Endometrium (tissue), 2 donors: ENCODE results near the gene CNOT6.
"Not testable (repeated sequence)": the region's sequence is repeated elsewhere in the genome, so short reads cannot be mapped to it uniquely, and the experiment has no call there.

Source experiments
- FAIRE-seq: peaks from 2 replicates; lab custom pipeline; 2012; peaks lifted over from hg19 to GRCh38; lab: Jason Lieb, UNC
- donor health status: control.
- donor health status: control.

Gene CNOT6

DNA sequence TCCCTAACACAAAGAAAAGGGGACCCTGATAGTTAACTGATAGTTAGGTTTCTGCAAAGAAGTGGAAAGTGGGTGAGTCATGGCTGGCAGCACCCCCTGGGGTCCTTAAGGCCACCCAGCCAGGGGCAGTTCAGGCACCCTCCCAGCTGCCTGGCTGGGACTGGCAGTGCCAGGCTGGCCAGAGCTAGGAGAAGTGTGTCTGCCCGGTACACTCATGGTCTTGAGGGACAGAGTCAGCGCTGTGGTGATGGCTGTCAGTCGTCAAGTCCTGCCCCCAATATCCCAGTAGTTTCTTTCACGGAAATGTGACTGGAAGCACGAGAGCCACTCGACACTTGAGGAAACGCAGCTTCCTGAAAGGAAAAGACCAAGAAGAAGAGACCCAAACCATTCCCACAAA, 22.3 kb upstream of the CNOT6 start:
- no peak for FAIRE-seq

DNA sequence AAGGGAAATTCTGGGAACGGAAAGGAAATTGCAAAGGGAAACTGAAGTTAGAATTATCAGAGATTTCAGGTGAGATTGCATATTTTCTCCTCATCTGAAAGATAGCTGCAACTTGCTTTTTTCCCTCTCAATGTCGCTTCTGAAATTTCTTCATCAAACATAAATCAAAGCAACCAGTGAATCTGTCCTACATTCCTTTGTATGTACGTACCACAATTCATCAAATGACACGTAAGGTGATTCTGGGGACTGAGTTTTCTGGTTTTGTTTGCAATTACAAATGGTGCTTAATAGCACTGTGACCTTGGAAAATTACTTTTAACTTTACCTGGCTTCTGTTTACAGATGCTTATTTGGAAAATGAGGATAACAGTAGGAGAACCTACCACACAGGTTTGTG, 21.9 kb upstream of the CNOT6 start:
- no peak for FAIRE-seq

DNA sequence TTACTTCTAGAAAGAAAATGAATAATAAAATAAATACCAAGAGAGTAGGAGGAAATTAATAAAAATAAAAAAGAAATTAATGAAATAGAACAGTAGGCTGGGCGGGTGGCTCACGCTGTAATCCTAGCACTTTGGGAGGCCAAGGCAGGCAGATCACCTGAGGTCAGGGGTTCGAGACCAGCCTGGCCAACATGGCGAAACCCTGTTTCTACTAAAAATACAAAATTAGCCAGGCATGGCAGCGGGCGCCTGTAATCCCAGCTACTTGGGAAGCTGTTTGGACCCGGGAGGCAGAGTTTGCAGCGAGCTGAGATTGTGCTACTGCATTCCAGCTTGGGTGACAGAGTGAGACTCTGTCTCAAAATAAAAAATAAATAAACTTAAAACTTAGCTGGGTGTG, 20.8 kb upstream of the CNOT6 start:
- not testable (repeated sequence) for FAIRE-seq

- FAIRE-seq = no peak
Measured at GRCh38 chr5:180474569-180474968, 19.6 kb upstream of the CNOT6 start.

- FAIRE-seq = not testable (repeated sequence)
Measured at GRCh38 chr5:180475969-180476524, 18.1 kb upstream of the CNOT6 start.

DNA sequence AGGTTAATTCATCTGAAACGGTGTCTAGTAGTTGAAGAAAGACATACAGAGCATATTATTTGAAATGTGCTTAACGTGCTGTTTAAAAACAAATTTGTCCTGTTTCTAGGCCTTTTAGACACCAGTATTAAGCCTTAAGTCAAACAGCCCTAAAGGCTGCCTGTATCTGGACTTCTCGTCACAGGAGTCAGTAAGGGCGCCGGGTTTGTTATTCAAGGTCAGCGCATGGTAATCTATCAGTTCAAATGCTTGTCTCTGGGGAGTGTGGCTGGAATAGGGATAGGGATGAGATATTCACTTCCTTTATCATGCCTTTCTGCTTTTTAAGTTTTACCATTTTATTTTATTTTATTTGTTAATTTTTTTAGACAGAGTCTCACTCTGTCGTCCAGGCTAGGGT, 9.4 kb upstream of the CNOT6 start:
- FAIRE-seq = no peak

DNA sequence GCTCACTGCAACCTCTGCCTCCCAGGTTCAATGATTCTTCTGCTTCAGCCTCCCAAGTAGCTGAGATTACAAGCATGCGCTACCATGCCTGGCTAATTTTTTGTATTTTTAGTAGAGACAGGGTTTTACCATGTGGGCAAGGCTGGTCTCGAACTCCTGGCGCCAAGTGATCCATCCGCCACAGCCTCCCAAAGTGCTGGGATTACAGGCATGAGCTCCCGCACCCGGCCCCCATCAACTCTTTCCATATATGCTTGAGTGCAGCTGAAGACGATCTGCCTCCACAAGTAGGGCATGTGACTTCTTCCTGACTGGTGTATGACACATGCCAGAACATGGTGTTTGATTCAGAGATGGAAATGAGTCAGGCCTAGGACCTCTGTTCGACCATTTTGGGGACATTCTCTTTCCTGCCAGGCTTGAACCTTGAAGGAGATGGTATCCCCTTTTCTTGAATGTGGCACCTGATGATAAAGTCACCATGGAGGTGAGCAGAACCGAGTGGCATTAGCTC, 7.5 kb upstream of the CNOT6 start:
- FAIRE-seq = no peak

- FAIRE-seq = no peak
Measured at GRCh38 chr5:180487556-180487955, 6.6 kb upstream of the CNOT6 start.

DNA sequence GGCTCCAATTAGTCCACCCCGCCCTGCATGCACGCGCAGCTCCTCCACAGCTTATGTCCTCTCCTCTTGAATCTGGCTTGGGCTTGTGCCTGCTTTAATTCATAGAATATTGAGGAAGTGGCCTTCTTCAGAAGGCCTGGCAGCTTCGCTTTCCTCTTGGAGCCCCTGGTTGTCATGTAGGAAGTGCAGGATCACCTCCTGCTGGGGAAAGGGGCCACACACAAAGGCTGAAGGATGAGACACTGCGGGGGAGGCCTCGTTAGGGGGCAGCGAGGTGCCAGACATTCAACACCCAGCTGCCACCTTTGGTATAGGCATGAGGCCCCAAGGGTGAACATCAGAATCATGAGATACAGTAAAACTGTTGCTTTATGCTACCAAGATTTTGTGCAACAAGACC, 2.7 kb upstream of the CNOT6 start:
- no peak for FAIRE-seq

DNA sequence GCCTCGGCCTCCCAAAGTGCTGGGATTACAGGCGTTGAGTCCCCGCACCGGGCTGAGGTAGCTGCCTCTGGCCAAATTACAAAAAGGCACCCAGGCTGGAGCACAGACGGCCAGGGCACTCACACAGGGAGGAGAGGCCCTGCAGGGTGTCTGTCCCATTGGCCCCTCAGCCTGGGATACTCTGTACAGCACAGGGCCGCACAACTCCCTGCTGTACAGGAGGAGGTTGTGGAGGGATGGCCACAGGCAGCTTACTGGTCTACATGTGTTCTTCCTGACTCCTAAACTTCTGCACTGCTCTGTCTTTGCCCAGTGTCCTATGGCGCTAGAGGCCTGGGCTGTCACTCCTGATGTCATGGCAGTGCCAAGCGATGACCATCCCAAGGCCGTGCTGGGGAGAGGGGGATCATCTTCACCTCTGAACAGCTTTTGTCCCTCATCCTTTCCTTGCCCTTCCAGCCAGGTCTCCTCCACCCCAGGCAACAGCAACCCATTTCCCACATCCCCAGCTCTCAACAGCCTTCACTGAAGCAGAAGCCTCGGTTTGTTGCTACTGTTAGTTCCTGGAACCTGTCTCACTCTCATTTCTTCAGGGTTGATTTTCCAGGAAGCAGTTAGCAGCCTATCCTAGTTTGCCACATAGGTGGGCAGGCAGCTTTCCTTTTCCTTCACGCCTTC, 1.8 kb upstream of the CNOT6 start:
- no peak for FAIRE-seq

- FAIRE-seq = no peak
Measured at GRCh38 chr5:180494510-180495181, 467 bp downstream of the CNOT6 start.

DNA sequence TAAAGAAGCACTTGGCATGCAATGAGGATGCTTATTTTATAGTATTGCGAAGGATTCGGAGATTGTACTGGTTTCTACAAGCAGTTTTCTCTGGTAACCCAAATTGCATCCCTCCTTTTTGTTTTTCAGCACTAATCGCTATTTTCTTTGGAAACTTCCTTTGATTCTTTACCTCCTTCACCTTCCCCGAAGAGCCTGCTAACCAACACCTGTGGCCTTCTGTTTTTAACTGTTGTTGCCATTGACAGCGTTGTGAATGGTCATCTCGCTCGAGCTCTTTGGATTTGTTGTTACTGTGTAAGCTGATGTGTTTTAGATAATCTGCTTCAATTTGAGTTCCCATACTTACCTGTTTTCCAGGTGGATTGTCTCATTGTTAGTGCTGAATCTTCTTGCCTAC, 1.1 kb downstream of the CNOT6 start:
- no peak for FAIRE-seq

DNA sequence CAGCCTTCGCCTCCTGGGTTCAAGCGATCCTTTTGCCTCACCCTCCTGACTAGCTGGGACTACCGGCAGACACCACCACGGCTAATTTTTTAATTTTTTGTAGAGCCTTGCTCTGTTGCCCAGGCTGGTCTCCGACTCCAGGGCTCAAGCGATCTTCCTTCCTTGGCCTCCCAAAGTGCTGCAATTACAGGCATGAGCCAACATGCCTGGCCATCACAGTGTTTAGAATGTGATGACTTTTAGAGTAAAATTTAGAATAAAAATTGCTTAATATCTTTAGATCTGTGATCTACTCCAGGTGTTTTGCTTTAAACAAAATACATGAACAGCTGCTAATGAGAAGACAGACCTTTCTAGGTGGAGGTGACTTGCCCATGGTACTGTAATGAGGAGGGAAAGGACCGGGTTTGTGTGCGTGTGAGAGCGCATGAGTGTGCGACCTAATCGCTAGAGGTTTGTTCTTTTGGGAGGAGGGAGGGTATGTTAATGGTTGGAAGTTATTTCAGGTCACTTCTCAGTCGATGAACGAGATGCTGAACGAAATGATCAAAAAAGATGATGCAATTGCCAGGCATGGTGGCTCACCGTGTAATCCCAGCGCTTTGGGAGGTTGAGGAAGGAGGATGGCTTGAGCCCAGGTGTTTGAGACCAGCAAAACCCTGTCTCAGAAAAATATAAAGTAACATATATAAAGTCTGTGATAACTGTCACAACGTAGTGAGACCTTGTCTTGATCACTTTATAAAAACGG, 2.0 kb downstream of the CNOT6 start:
- no peak for FAIRE-seq

DNA sequence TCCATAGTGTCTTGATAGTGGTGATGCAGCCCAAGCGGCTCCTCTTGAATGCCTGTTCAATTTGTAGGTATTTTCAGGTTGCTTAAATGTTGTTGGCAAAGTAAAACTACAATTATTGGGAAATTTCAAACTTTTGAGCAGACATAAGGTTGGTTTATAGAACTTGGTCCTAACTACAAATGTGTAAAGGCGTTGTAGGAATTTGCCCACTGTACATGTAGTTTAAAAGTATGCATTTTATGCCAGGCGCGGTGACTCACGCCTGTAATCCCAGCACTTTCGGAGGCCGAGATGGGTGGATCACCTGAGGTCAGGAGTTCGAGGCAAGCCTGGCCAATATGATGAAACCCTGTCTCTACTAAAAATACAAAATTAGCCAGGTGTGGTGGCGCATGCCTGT, 2.6 kb downstream of the CNOT6 start:
- not testable (repeated sequence) for FAIRE-seq

DNA sequence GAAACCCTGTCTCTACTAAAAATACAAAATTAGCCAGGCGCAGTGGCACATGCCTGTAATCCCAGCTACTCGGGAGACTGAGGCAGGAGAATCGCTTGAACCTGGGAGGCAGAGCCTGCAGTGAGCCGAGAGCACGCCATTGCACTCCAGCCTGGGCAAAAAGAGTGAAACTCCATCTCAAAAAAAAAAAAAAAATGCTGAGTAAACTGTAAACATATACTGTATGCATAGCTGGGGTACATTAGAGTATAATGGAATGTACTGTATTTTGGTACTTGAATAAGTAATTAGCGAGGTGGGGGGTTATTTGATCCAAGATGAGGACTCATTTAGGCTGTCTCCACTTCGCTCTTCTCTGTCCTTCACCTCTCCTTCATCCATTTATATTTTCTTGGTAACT, 3.7 kb downstream of the CNOT6 start:
- FAIRE-seq = not testable (repeated sequence)

- no peak for FAIRE-seq
Measured at GRCh38 chr5:180498378-180498777, 4.2 kb downstream of the CNOT6 start.

DNA sequence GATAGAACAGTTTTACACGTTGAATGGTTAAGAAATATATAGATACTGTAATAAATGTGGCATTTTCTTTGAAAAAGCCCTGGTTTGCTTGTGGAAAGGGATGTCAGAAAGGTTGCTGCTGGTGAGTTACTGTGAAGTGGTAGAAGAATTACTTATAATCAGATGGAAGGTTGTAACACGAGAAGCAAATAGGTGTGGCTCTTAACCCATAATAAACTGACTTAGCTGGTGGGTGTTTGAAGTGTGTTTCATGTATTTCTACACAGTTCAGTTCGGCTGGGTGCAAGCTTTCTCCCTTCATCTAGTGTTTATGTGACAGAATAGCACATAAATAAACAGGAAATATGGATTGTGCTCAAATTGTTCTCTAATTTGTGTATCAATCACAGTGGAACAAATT, 5.5 kb downstream of the CNOT6 start:
- FAIRE-seq = no peak

DNA sequence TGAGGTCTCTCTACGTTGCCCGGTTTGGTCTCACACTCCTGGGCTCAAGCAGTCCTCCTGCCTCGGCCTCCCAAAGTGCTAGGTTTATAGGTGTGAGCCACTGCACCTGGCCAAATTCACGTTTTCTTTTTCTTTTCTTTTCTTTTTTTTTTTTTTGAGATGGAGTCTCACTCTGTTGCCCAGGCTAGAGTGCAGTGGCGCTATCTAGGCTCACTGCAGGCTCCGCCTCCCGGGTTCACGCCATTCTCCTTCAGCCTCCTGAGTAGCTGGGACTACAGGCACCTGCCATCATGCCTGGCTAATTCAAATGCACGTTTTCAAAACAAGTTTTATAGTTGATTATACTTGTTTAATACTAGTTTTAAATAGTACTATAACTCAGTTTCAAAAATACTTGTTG, 6.1 kb downstream of the CNOT6 start:
- FAIRE-seq = not testable (repeated sequence)

GRCh38 chr5:180507661-180508060, 13.5 kb downstream of the CNOT6 start:
- FAIRE-seq = no peak

GRCh38 chr5:180515294-180515693, 21.1 kb downstream of the CNOT6 start:
- no peak for FAIRE-seq

GRCh38 chr5:180515974-180516373, 21.8 kb downstream of the CNOT6 start:
- FAIRE-seq = not testable (repeated sequence)

DNA sequence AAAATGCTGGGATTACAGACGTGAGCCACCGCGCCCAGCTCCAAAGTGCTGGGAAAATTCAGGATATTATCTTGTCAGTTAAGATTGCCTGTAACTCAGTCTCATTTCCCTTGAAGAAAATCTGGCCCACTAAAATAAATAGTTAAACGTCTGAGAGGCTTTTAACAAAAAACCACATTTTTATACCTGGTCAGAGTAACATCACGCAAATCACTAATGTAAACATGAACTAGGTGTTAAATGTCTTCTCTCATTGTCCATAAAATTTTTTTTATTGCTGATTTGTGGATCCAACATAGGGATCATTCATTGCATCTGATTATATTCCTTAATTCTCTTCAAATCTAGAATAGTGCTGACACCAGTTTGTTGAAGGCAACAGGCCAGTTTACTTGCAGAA, 22.3 kb downstream of the CNOT6 start:
- FAIRE-seq = no peak

DNA sequence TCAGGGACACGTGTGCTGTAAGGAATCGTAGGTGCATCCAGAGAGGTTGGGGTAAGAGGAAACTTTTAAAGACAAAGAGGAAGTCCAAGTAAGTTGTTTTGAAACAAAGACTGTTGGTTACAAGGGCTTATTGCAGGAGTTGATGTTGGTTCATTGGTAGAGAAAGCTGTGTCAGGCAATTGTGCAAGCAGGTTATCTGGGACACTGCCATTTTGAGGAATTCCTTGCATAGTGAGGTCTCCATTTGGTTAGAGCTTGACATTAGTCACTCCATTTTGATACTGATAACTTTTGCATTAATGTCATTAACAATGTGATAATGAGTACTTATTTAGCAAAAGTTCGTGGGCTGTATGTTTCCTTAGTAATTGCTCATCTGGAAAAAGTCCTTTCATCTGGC, 24.9 kb downstream of the CNOT6 start:
- no peak for FAIRE-seq
